ENCODE results near the gene ZNF180. TPM values are rescaled to one million over a fixed set of nuclear protein-coding genes. Genes with fewer than 3 reads are reported as not detected.

Gene ZNF180
- total RNA-seq, result 10.7 and 11.5 TPM in 2 replicates

GRCh38 chr19:44499962-44500949 lies at the start of gene ZNF180:
Gene ZNF180 (minus strand): TSS chr19:44500522. CDS start chr19:44497334, 3,188 bp downstream.

GRCh38 chr19:44529536-44529935 lies 29.2 kb upstream of the ZNF180 start, which contains the start of gene CEACAM20:
Gene CEACAM20 (minus strand): TSS chr19:44529675. CDS start chr19:44529509, 166 bp downstream.

GRCh38 chr19:44447916-44448674 lies 52.2 kb downstream of the ZNF180 start, which contains the start of gene ZNF229:
Gene ZNF229 (minus strand): TSS chr19:44448472. CDS start chr19:44442847, 5,625 bp downstream.

Other genes with a start within 250 kb of the ZNF180 start
- 0.10 and 0.25 TPM in 2 replicates for gene ZNF233, start 240.6 kb downstream of the ZNF180 start, total RNA-seq
- gene ZNF235, start 195.5 kb downstream of the ZNF180 start, total RNA-seq, result 3.4 and 6.6 TPM in 2 replicates
- gene ZNF112, start 143.8 kb downstream of the ZNF180 start, total RNA-seq, result 4.4 and 6.8 TPM in 2 replicates
- 3.5 and 11.0 TPM in 2 replicates for gene ZNF285, start 98.9 kb downstream of the ZNF180 start, total RNA-seq
- gene ZNF229, start 52.0 kb downstream of the ZNF180 start, total RNA-seq, result 8.4 and 11.9 TPM in 2 replicates
- gene CEACAM20, start 29.2 kb upstream of the ZNF180 start, total RNA-seq, result not detected in 2 replicates
- gene IGSF23, start 113.0 kb upstream of the ZNF180 start, total RNA-seq, result not detected in 2 replicates
- gene PVR, start 143.4 kb upstream of the ZNF180 start, total RNA-seq, result 13.4 and 15.8 TPM in 2 replicates
- 1.2 and 1.4 TPM in 2 replicates for gene CEACAM19, start 171.0 kb upstream of the ZNF180 start, total RNA-seq
- gene CEACAM16, start 198.6 kb upstream of the ZNF180 start, total RNA-seq, result not detected in 2 replicates
- gene BCL3, start 248.2 kb upstream of the ZNF180 start, total RNA-seq, result 30.3 and 34.7 TPM in 2 replicates